ENCODE data around the gene HTR4.

DNA sequence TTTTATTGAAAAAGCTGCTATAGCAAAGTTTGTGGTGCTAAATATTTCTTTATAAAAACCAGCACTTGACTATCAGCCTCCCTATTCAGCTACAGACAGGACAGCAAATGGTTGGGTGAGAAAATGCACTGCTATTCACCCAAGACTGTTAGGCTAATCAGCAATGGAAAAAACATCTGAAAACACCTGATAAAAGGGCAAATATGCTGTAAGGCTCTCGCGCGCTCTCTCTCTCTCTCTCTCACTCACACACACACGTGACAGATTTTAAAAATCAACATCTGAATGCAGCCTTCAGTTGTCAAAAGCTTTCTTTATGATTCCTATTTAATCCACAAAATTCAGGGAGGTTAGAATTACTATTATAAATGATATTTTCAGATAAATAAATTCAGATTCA lies 80.2 kb downstream of the HTR4 start:
- TF ChIP-seq POLR2AphosphoS5 (IDR thresholded peaks at IDR 0.05; ENCODE audit: insufficient read depth, low read depth, low read length) (no peak), EZH2 (IDR thresholded peaks at IDR 0.05; ENCODE audit: borderline replicate concordance, low read depth, low read length, severe bottlenecking) (no peak), GATA2 (IDR thresholded peaks at IDR 0.05; ENCODE audit: insufficient read depth, insufficient read length, low read depth, low read length) (no peak), POLR2A (IDR thresholded peaks at IDR 0.05; ENCODE audit: low read depth, low read length) (no peak), JUN (IDR thresholded peaks at IDR 0.05; ENCODE audit: borderline replicate concordance, insufficient read depth, insufficient read length, low read depth) (no peak)
- TF ChIP-seq, protein P1, sequence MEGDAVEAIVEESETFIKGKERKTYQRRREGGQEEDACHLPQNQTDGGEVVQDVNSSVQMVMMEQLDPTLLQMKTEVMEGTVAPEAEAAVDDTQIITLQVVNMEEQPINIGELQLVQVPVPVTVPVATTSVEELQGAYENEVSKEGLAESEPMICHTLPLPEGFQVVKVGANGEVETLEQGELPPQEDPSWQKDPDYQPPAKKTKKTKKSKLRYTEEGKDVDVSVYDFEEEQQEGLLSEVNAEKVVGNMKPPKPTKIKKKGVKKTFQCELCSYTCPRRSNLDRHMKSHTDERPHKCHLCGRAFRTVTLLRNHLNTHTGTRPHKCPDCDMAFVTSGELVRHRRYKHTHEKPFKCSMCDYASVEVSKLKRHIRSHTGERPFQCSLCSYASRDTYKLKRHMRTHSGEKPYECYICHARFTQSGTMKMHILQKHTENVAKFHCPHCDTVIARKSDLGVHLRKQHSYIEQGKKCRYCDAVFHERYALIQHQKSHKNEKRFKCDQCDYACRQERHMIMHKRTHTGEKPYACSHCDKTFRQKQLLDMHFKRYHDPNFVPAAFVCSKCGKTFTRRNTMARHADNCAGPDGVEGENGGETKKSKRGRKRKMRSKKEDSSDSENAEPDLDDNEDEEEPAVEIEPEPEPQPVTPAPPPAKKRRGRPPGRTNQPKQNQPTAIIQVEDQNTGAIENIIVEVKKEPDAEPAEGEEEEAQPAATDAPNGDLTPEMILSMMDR (IDR thresholded peaks at IDR 0.05; ENCODE audit: extremely low read depth in 1 of 2, insufficient read depth in 1 of 2, low read depth in 1 of 2, low read length in 2 of 2): no peak
- TF ChIP-seq, protein P2, sequence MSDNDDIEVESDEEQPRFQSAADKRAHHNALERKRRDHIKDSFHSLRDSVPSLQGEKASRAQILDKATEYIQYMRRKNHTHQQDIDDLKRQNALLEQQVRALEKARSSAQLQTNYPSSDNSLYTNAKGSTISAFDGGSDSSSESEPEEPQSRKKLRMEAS (IDR thresholded peaks at IDR 0.05; ENCODE audit: insufficient read depth, insufficient read length): no peak
